HAP-1 (cell line): ENCODE measurements around the gene RNU7-1.

Experiments
- DNase-seq, 2 experiments: peaks; one replicate each; pipeline ENCODE4 v3.0.0-alpha.2; 2016 to 2020; ENCODE audit warnings: low spot score in 2 of 2
- H3K27me3 ChIP-seq: fragments of 250-450 bp; sonication (Bioruptor Pico); 2 replicates; pipeline ENCODE4 v1.5.1; 2020; ENCODE audit warnings: low read depth, mild to moderate bottlenecking, moderate library complexity
- H3K36me3 ChIP-seq: fragments of 250-450 bp; sonication (Bioruptor Pico); replicated peaks from 2 replicates; pipeline ENCODE4 v1.5.1; 2020; ENCODE audit warnings: mild to moderate bottlenecking
- H3K4me1 ChIP-seq: fragments of 250-450 bp; sonication (Bioruptor Pico); 2 replicates; pipeline ENCODE4 v1.5.1; 2020; ENCODE audit warnings: mild to moderate bottlenecking
- H3K4me3 ChIP-seq: fragments of 250-450 bp; sonication (Bioruptor Pico); 2 replicates; pipeline ENCODE4 v1.5.1; 2020; ENCODE audit warnings: mild to moderate bottlenecking, moderate library complexity
- H3K9me3 ChIP-seq: fragments of 250-450 bp; sonication (Bioruptor Pico); 2 replicates; pipeline ENCODE4 v1.5.1; 2020; ENCODE audit warnings: mild to moderate bottlenecking, moderate library complexity
- in situ Hi-C: fragments of 300-500 bp; cut with MboI; formaldehyde crosslinking; loops from 3 replicates; pipeline ENCODE4 v1.14.3; 2020; ENCODE audit warnings: low sequenced_read_pairs, inconsistent platforms, mixed read lengths

RNU7-1 gene

DNA sequence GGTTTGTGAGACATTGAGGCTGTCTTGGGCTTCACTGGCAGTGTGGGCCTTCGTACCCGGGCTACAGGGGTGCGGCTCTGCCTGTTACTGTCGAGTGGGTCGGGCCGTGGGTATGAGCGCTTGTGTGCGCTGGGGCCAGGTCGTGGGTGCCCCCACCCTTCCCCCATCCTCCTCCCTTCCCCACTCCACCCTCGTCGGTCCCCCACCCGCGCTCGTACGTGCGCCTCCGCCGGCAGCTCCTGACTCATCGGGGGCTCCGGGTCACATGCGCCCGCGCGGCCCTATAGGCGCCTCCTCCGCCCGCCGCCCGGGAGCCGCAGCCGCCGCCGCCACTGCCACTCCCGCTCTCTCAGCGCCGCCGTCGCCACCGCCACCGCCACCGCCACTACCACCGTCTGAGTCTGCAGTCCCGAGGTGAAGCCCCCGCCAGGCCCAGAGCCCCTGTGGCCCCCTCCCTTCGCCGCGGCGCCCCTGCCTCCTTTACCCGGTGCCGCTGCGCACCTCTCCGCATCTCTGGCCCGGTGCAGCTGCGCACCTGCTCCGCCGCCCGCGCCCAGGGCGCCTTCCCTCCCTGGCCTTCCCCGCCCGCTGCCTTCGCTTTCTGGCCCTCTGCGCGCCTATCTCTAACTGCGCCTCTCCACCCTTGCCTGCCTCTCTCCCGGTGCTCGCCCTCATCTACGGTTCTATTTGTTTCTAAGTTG is 29.2 kb upstream of the RNU7-1 start, which contains the start of gene ENO2:
Gene ENO2, plus strand, starts transcription at position 335 of the 701 bp plus-strand sequence. CDS start 1,253 bp downstream, outside the sequence.
- Histone ChIP-seq H3K36me3 (peaks cover 31% of the 10 kb centered on the region), H3K9me3 (no peaks in the 10 kb centered on the region), H3K27me3 (no peaks in the 10 kb centered on the region), H3K4me3 (peak within 1 kb of the TSS; percentile 56), H3K4me1 (peaks cover 11% of the 10 kb centered on the region)
- in situ Hi-C loops: no loop called here
- DNase-seq: peak in 1 of 2 experiments; percentile 75

DNA sequence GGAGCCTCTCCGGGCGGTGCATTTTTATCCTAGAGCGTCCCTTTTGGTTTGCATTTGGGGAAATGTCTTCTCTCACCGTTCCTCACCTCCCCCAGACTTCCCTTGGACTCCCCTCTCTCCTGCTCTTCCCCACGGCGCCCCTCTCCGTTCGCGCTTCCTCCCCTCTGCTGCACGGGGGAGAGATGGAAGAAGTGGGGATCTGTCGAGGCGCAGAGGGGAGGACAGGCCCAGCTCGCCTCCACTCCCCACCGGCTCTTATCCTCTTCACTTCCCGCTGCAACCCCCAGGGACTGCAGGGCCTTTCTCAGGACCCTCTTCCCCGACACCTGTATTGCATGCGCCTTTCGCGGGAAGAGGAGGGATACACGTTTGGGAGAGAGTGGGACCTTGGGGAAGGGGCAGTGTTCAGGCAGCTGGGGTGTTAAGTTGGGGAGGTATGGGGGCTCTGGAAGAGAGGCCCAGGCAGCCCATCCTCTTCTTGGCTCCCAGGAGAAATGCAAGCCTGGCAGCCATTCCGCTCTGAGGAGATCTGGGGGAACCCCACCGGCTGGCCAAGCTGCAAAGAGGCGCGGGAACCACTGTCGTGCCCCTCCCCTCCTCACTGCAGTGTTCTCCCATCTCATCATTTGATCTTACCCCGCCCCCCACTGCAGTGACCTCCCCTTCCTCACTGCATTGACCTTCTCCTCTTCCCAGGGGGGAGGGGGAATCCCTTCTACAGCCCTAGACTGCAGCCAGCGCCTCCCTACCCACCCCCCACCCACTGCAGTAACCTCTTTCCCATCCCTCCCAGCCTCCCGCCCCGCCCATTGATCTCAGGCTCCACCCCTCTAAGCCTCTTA is 28.4 kb upstream of the RNU7-1 start:
- Histone ChIP-seq H3K27me3 (no peaks in the 10 kb centered on the region), H3K4me3 (peak overlapping the region; percentile 56), H3K4me1 (peaks cover 11% of the 10 kb centered on the region), H3K9me3 (no peaks in the 10 kb centered on the region), H3K36me3 (peaks cover 38% of the 10 kb centered on the region)
- in situ Hi-C loops: no loop called here
- DNase-seq: peak; percentile 74 to 92

DNA sequence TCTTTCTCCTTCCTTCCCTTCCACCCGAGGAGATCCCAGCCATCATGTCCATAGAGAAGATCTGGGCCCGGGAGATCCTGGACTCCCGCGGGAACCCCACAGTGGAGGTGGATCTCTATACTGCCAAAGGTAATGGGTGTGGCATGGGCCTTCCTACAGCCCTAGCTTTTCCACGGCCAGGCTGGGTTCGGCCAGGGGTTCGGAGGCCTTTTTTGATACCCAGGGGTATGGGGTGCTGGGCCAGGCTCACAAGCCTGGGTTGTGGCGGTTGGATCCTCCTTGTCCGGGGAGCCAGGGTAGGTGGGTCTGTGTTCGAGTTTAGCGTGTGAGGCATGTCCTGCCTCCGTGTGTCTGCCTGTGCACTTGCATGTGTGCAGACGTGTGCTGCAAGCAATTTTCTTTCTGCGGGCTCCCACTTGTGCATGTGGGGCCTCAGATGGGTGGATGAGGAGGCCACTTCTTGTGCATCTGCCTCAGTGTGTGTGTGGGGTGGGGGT is 27.8 kb upstream of the RNU7-1 start:
- H3K9me3 ChIP-seq: no peaks in the 10 kb centered on the region
- peak overlapping the region; percentile 56 for H3K4me3 ChIP-seq
- in situ Hi-C loops: no loop called here
- peaks cover 11% of the 10 kb centered on the region for H3K4me1 ChIP-seq
- peaks cover 40% of the 10 kb centered on the region for H3K36me3 ChIP-seq
- H3K27me3 ChIP-seq: no peaks in the 10 kb centered on the region
- DNase-seq: peak in 1 of 2 experiments; percentile 44

DNA sequence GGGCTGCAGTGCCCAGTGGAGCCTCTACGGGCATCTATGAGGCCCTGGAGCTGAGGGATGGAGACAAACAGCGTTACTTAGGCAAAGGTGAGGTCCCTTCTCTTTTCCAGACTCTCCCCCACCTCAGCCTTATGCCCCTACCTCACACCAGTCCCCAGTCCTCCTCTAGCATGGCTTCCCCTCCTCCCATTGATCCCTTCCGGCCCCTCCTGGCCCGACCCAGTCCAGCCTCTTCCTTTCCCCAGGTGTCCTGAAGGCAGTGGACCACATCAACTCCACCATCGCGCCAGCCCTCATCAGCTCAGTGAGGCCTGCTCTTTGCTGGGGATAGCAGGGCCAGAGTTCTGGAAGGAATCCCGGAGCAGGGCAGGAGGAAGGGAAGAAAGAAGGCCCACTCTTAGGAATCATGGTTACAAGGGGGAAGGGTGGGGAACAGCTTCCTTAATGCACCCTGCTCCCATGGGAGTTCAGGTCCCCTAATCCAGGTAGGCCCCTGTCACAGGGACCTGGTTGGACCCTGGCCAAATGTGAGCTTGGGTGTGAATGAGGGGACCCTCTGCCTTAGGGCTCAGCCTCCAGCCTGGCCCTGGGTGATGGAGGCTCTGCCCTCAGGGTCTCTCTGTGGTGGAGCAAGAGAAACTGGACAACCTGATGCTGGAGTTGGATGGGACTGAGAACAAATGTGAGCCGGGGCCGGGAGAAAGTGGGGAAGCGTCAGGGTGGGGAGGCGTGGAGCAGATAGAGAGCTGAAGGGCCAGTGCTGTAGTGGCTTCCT is 27.0 kb upstream of the RNU7-1 start:
- in situ Hi-C loops: no loop called here
- DNase-seq: no peak
- Histone ChIP-seq H3K4me3 (no peak overlapping the region), H3K4me1 (peaks cover 11% of the 10 kb centered on the region), H3K27me3 (no peaks in the 10 kb centered on the region), H3K36me3 (peaks cover 48% of the 10 kb centered on the region), H3K9me3 (no peaks in the 10 kb centered on the region)

DNA sequence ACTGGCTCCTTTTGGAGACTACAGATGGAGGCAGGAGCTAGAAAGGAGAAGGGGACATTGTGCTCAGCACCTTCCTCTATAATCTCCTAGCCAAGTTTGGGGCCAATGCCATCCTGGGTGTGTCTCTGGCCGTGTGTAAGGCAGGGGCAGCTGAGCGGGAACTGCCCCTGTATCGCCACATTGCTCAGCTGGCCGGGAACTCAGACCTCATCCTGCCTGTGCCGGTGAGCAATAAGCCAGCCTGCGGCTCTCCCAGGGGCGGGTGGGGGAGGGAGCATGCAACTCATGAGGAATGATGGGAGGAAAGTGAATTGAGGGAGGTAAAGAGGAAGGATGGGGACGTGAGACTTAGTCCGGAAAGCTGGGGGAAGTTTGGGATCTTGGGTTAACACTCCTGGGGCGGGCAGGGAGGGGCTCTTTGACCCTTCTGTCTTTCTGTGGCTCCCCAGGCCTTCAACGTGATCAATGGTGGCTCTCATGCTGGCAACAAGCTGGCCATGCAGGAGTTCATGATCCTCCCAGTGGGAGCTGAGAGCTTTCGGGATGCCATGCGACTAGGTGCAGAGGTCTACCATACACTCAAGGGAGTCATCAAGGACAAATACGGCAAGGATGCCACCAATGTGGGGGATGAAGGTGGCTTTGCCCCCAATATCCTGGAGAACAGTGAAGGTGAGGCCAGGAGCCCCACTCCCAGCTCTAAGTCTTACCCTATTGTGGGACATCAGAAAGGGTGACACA is 26.0 kb upstream of the RNU7-1 start:
- H3K9me3 ChIP-seq: no peaks in the 10 kb centered on the region
- in situ Hi-C loops: no loop called here
- H3K27me3 ChIP-seq: no peaks in the 10 kb centered on the region
- no peak for DNase-seq
- peaks cover 11% of the 10 kb centered on the region for H3K4me1 ChIP-seq
- no peak overlapping the region for H3K4me3 ChIP-seq
- peaks cover 58% of the 10 kb centered on the region for H3K36me3 ChIP-seq

DNA sequence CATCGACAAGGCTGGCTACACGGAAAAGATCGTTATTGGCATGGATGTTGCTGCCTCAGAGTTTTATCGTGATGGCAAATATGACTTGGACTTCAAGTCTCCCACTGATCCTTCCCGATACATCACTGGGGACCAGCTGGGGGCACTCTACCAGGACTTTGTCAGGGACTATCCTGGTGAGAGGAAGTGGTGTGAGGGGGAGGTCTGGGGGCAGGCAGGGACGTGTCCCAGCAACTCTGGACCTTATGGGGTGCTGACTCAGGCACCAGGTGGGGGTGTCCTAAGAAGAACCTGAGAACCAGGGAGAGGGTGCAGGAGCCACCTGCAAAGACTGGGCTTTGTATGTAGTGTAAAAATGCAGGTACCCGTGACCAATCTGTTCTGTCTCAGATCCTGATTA is 24.0 kb upstream of the RNU7-1 start:
- DNase-seq: no peak
- H3K9me3 ChIP-seq: no peaks in the 10 kb centered on the region
- in situ Hi-C loops: no loop called here
- peaks cover 7% of the 10 kb centered on the region for H3K4me1 ChIP-seq
- peaks cover 67% of the 10 kb centered on the region for H3K36me3 ChIP-seq
- no peaks in the 10 kb centered on the region for H3K27me3 ChIP-seq
- H3K4me3 ChIP-seq: no peak overlapping the region

DNA sequence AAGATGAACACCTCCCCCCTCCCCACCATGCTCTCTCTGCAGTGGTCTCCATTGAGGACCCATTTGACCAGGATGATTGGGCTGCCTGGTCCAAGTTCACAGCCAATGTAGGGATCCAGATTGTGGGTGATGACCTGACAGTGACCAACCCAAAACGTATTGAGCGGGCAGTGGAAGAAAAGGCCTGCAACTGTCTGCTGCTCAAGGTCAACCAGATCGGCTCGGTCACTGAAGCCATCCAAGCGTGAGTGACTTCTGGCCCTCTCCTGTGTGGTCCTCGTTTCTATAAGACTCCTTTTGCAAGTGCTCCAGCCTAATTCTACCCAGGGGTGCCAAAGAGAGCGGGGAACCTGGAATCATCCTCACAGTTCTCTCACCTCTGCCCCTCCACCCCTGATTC is 22.1 kb upstream of the RNU7-1 start:
- Histone ChIP-seq H3K9me3 (no peaks in the 10 kb centered on the region), H3K27me3 (no peaks in the 10 kb centered on the region), H3K4me1 (peaks cover 21% of the 10 kb centered on the region), H3K36me3 (peaks cover 58% of the 10 kb centered on the region), H3K4me3 (no peak overlapping the region)
- no peak for DNase-seq
- in situ Hi-C loops: no loop called here

DNA sequence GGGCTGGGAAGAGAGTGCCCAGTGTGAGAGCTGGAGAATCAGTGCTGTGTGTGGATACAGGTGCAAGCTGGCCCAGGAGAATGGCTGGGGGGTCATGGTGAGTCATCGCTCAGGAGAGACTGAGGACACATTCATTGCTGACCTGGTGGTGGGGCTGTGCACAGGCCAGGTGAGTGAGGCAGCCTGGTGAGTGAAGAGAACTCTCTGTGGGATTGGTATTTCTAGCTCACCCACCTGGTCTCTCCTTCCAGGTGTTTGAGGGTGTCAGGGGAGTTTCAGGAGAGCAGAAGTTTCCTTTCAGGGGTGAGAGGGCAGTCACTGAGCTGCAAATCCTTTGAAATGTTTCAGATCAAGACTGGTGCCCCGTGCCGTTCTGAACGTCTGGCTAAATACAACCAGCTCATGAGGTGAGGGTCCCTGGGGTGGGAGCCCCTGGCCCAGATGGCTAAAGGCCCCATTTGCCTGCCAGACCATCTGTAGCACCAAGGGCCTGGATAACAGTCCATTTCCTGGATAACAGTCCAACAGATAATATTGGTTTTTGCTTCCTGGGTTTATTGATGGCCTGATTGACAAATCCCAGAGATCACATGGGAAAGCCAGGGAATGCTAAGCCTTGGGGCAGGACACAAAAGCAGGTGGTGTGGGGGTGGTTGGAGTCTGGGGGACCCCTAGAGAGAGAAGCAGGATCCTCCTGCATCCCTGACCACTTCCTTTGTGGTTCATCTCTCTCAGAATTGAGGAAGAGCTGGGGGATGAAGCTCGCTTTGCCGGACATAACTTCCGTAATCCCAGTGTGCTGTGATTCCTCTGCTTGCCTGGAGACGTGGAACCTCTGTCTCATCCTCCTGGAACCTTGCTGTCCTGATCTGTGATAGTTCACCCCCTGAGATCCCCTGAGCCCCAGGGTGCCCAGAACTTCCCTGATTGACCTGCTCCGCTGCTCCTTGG is 21.3 kb upstream of the RNU7-1 start:
- DNase-seq: no peak
- H3K4me3 ChIP-seq: no peak overlapping the region
- in situ Hi-C loops: no loop called here
- no peaks in the 10 kb centered on the region for H3K9me3 ChIP-seq
- no peaks in the 10 kb centered on the region for H3K27me3 ChIP-seq
- peaks cover 50% of the 10 kb centered on the region for H3K36me3 ChIP-seq
- H3K4me1 ChIP-seq: peaks cover 29% of the 10 kb centered on the region

DNA sequence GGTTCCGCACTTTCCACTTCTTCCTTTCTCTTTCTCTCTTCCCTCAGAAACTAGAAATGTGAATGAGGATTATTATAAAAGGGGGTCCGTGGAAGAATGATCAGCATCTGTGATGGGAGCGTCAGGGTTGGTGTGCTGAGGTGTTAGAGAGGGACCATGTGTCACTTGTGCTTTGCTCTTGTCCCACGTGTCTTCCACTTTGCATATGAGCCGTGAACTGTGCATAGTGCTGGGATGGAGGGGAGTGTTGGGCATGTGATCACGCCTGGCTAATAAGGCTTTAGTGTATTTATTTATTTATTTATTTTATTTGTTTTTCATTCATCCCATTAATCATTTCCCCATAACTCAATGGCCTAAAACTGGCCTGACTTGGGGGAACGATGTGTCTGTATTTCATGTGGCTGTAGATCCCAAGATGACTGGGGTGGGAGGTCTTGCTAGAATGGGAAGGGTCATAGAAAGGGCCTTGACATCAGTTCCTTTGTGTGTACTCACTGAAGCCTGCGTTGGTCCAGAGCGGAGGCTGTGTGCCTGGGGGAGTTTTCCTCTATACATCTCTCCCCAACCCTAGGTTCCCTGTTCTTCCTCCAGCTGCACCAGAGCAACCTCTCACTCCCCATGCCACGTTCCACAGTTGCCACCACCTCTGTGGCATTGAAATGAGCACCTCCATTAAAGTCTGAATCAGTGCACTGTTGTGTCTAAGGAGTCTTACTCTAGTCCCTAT is 20.4 kb upstream of the RNU7-1 start:
- in situ Hi-C loops: no loop called here
- no peak overlapping the region for H3K4me3 ChIP-seq
- H3K9me3 ChIP-seq: no peaks in the 10 kb centered on the region
- no peak for DNase-seq
- peaks cover 30% of the 10 kb centered on the region for H3K4me1 ChIP-seq
- H3K36me3 ChIP-seq: peaks cover 41% of the 10 kb centered on the region
- H3K27me3 ChIP-seq: no peaks in the 10 kb centered on the region

DNA sequence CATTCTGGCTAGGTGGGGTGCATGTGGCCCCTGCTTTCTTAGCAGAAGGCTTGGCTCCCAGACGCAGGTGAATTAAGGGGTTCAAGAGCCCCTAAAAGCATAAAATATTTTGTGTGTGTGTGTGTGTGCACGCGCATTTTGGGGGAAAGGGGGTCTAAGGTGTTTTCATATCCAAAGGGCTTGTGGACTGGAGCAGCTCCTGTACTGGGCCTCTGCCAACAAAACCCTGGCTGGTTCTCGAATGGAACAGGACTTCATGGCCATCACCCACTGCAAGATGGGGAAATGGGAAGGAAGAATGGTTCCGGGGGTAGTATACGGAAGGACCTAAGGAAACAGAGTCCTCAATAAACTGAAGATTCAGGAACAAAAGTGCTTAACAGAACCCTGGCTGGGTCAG is 19.8 kb upstream of the RNU7-1 start:
- Histone ChIP-seq H3K36me3 (peaks cover 40% of the 10 kb centered on the region), H3K9me3 (no peaks in the 10 kb centered on the region), H3K4me1 (peaks cover 30% of the 10 kb centered on the region), H3K4me3 (no peak overlapping the region), H3K27me3 (no peaks in the 10 kb centered on the region)
- DNase-seq: no peak
- in situ Hi-C loops: no loop called here

DNA sequence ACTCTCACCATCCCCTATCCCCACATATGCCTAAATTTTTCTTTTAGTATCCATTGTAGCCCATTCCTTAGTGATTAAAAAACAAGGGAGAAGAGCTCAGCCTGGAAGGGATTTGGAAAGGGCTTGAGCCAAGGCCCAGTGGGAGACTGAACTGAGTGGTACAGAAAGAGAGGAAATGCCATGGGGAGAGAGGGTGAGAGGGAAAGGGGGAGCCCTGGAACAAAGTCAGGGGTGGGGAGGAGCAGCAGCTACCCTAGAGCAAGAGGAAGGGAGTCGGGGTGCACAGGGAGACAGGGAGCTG is 18.4 kb upstream of the RNU7-1 start:
- Histone ChIP-seq H3K27me3 (no peaks in the 10 kb centered on the region), H3K9me3 (no peaks in the 10 kb centered on the region), H3K36me3 (peaks cover 33% of the 10 kb centered on the region), H3K4me3 (no peak overlapping the region), H3K4me1 (peaks cover 39% of the 10 kb centered on the region)
- DNase-seq: no peak
- in situ Hi-C loops: no loop called here
